Measurements from ENCODE around the gene UBXN10.

The UBXN10 gene

DNA sequence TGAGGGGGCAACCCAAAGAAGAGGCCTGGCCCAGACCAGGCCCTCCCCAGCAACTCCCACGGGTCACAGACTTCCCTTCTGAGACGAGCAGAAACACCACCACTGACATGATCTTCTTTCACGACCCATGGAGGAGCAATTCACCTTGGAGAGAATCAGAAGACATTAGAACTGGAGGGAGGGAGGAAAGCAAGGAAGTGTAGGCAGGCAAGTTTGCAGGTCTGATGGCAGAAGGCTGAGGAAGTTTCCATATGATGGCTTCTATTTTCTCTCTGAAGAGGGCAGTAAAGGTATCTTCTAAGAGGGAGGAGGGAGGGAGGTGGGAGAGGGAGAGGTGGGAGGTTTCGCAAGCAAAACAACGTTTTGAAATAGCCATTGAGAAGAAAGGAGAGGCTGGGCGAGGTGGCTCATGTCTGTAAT, 1.4 kb upstream of the UBXN10 start:
- DNase-seq = no peak

DNA sequence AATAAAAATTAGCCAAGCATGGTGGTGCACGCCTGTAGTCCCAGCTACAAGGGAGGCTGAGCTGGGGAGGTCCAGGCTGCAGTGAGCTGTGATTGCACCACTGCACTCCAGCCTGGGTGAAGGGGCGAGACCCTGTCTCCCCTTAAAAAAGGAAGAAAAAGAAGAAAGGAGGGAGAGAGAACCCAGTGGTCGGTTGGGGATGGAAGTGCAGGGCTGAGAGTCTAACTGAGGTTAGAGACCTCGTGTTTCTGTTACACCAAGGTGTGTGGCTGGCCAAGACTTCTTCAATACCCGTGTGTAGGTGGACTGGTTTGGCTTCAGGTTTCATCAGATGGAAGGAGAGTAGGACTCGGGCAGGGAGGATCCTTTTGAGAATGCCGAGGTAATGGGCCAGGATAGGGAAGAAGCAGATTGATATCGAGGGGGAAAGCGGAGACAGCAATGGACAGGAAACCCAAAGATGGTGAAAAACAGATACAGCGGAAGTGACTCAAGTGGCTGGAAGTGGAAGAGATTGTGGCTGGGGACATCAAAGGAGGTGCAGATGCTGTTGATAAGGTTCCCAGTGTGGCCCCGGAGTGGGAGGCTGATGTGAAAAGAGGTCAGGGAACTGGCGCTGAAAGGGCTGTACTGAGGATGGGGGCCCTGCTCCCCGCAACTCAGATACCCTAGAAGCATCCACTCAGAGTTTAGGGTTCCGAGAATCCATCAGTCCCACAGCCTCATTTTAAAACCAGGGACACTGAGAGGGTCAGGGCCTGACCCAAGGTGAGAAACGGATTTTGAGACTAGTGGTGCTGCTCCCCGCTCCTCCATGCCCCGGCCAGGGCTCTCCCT, 681 bp upstream of the UBXN10 start:
- no peak for DNase-seq

DNA sequence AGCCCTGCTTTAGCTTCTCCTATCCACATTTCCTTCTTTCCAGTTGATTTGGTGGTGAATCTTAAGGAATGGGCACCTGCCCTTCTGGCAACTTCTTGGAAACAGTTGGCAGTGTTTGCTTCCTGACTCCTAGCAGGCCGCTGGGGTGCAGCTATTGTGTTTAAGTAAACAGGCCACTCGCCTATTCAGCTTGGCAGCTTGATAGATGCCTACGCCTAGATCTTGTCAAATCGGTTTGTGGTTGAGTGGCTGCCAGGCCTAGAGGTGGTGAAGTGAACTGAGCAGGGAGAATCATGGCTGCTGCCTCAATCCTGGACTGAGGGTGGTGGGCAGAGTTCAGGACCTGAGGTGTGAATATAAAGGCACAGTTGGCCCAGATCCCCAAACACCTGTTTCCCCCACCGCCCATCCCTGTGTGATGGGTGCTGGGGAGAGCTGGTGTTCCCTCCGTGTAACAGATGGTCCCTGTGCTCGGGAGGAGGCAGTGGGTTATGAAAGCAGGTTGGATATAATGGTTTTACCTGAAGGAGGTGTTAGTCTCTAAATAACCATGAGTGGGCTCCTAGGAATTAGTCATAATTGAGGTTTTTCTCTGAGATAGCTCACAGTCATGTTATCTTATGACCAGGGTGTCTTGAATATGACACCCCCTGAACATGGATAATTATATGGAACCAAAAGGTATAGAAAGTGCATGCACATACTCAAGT, 1.4 kb downstream of the UBXN10 start:
- peak; percentile 92 for DNase-seq

DNA sequence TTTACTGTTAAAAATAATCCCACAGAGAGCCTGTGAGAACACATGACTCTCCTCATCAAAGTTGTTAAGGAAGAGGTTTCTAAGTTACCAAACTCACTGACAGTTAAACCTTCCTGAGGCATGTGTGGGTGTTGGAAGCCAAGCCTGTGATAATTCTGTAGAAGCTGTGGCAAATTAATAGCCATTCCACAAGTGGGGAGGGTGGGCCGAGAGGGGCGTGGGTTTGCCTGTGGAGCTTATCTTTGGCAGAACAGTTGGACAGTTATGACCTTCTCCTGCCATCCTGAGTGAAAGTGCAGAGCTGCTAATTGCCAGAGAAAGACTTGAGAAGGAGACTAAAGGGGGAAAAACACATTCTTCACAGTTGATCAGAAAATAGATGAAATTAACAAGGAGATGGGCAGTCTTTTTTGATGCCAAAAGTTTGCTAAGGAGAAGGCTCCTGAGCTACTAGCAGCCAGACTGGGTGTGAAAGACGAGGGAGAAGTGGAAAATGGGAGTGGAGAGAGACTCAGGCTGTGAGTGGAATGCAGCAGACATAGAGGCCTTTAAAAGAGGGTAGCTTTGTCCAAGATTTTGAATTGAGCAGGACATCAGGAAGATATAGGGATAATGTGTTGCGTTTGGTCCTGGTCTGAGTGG, 2.0 kb downstream of the UBXN10 start:
- no peak for DNase-seq

DNA sequence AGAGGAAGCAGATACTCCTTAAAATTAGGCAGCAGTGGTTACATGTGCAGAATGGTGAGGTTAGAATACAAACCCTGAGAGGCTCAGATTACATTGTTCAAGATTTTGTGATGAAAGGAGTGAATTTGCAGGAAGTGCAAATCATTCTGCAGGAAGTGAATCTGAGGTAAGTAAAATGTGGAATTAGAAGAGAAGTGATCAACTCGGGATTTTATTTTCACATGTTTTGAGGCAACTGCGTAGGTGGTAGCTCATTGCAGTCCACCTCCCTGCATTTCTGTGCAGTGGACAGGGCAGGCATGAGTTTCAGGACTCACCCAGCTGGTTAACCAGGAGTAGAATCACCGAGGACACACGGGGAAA, 2.5 kb downstream of the UBXN10 start:
- DNase-seq = no peak

DNA sequence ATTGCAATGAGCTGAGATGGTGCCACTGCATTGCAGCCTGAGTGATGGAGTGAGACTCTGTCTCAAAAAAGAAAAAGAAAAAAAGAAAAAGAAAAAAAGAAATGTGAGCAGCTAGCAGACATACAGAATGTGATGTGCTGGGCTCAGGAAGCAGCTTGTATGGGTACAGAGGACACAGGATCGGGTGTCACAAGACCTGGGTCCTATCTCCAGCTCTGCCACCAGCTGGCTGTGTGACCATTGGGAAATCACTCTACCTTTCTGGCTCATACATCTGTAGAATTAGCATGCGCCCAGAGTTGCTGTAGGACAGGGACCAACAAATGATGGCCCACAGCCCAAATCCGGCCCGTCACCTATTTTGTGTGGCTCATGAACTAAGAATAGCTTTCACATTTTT, 3.8 kb downstream of the UBXN10 start:
- DNase-seq = peak; percentile 33

DNA sequence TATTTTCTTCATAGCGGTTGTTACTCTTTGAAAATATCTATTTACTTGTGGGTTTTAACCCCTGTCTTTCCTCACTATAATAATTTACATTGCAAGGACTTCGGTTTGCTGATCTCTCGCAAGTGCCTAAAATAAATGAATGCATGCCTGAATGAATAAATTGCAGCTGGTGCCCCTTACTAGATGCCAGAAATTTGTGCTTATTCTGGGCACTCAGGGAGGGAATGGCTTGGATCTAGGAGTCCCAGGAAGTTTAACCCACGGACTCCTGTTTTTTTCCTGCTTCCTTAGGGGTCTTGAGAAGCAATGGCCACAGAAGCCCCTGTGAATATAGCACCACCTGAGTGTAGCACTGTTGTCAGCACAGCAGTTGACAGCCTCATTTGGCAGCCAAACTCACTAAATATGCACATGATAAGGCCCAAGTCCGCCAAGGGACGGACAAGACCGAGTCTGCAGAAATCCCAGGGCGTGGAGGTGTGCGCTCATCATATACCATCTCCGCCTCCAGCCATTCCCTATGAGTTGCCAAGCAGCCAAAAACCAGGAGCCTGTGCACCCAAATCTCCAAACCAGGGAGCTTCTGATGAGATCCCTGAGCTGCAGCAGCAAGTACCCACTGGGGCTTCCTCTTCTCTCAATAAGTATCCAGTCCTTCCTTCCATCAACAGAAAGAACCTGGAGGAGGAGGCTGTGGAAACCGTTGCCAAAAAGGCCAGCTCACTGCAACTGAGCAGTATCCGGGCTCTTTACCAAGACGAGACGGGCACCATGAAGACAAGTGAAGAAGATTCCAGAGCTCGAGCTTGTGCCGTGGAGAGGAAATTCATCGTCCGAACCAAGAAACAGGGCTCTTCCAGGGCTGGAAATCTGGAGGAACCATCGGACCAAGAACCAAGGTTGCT, 4.6 kb downstream of the UBXN10 start:
- peak; percentile 18 for DNase-seq

DNA sequence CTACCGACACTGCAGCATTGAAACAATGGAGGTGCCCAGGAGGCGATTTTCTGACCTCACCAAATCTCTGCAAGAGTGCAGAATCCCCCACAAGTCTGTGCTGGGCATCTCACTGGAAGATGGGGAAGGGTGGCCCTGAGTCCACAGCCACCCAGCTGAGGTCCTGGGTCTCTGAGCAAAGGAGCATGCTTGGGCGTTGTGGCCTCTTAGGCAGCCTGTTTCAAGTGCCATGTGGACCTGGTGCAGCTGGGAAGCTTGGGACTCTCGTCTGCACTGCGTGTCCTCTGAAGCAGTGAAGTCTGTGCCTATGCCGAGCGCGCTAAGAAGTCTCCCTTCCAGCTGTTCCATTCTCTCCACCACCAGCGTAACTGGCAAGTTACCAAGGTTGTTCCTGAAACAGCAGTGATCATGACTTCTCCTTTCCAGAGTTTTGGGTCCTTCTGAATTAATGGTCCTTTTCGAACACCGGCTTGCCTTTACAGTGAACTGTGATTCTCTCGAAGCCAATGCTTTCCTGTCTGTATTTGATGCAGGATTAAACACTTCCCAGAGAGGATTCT, 5.5 kb downstream of the UBXN10 start:
- DNase-seq = no peak

DNA sequence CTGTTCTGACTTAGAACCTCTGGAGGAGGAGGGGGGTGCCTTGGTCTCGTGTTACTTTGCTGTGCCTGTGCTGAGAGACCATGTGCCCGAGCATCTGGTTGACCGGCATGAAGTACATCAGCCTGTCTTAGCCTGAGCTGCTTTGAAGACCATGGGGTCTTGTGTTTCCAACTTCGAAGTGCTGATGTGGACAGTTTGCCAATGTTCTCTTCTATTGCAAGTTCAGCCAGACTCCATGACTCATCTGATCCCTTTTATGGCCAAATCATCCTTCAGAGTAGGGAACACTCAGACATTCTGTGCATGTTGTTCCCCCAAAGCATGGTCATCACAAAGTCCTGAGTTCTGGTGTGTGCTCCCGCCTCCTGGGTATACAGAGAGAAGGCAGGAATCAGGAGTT, 6.5 kb downstream of the UBXN10 start:
- no peak for DNase-seq

DNA sequence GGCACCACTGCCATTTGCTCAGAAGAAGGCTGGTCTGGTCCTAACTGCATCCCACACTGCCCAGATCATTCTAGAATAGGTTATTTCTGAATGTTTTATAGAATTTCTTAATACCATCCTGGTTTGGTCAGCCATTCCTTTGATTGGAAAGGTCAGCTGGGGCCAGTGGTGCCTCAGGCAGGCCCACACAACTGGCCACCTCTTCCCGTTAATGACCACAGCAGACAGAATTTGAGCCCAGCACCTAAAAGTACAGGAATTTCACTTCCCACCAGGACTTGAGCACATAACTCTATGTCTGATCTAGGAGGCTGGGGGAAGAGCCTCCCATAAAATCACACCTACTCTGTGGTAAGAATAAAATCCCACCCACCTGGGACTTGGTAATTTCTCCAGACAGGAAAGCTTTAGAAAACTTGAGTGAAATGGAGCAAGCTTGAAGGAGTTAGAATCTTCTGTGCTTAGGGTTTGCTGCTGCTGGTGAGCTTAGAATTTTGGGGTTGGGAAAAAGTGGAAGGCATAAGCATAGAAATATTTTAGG, 7.0 kb downstream of the UBXN10 start:
- DNase-seq = no peak

DNA sequence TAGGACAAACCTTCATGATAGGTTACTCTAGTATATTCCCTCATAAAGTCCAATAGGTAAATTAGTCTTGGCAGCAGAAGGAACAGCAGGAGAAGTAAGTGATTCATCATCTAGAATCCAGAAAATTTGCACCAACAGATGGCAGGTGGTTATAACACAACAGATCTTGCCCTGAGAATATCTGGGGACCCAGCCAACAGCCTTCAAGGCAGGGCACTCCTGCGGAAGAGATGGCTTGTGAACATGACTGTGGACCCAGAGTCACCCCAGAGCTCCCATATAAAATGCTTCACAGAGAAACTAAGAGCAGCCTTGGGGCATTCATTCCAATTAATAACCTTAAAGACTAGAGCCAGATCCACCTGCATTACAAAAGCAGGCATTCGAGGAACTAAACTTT, 8.3 kb downstream of the UBXN10 start:
- peak; percentile 94 for DNase-seq

DNA sequence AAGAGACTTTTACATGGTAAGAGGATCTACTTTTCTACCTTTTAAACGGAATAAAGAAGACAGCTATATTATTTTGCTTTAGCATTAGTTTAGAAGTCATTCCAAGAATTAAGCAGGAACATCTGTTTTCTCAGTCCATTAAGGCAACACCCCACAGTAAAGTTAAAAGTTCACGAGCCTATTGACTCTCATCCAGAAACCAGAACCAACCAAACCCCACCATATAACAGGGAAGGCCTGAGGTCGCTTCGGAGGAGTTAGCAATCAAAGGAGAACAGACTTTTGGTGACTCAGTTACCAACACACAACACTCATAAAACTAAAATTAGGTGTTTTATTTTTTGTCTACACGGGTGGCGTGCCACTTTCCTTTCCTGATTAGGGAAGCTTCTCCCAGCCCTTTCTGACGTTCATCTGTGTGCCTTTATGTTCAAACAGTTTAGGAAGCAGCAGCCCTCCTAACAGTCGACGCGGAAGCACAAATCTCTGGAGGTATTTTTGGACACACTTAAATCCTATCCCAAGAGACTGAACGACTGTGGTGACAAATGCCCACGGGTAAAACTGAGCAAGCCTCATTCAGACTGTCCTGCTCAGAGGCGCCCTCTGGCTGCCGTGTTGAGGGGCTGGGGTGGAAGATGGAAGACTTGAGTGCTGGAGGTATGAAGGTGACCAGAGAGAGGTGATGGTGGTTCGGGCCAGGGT, 9.0 kb downstream of the UBXN10 start:
- peak; percentile 64 for DNase-seq

DNA sequence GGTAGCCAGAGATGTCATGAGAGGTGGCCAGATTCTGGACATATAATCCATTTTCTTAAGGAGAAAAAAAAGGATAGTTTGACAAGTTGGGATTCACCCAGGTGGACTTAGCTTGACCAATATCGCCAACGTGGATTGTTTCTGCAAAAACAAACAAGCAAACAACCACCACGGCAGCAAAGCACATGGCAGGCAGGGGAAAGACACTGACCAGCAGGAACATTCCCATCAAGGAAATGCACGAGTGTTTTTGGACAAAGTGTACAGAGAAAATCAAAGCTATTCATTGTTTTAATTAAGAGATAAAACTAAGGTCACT, 9.5 kb downstream of the UBXN10 start:
- no peak for DNase-seq

DNA sequence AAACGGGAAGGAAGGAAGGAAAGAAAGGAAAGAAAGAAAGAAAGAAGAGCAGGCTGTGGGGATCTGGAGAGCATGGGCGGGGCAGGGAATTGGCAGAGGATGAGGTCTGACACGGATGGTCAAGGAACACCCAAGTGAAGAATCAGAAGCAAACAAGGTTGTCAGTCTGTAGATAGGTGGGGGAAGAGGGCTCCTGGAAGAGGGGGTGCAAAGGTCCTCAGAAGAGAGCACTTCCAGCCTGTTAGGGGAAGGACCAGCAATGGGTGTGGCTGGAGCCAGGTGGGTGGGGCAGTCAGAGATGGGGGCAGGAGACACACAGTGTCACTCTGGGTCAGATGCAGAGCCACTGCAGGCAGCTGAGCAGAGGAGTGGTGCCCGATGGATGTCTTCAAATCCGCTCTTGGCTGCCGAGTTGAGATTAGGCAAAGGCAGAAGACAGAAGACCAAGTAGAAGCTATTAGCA, 11.5 kb downstream of the UBXN10 start:
- no peak for DNase-seq

DNA sequence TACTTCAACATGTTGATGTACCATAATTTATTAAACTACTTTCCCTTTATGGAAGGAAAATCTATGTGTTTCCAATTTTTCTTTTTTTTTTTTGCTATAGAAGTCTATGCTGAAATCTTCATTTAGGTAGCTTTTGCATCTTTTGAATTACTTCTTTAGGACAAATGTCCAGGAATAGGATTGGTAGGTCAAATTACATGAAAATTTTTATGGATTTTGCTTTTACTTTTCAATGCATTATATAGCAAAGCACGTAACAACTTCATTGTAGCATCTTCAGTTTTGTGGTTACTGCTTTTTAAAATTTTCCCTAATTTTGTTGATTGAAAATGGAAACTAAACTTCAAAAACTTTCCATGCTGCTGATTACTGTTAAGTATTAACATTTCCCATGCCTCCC, 12.4 kb downstream of the UBXN10 start:
- DNase-seq = no peak

DNA sequence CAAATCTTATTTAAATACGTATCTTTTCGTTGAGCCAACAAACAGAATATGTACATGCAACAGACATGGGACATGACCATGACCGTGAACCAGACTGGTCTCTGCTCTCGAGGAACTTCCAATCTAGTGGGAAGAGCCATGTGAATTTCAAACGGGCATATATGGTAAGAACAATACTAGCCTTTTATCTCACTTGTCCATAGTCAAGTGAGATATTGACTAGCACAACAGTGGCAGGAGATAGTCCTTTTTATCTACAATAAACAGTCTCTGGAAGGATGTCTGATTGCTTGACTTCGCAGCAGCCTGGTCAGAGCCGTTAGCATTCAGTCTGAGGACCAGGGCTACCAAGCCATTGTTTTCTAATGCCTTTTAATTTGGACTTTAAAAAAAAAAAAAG, 13.0 kb downstream of the UBXN10 start:
- DNase-seq = no peak

DNA sequence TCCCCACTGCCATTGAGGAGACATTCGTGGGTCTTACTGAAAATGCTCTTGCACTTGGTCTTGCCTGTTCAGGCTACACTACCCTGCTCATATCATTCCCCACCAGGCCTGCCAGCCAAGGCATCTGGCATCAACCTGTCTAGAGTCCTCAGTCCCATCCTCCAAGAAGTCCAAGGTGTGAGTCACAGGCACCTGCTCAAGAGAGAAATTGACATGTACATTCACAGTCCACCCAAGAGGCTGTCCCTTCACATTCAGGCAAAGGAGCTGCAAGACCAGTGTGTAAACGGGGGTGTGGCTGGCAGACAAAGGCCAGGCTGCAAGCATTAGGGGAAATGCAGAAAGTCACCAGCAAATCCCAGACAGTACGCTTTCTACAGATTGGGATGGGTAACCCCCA, 13.5 kb downstream of the UBXN10 start:
- DNase-seq = no peak

DNA sequence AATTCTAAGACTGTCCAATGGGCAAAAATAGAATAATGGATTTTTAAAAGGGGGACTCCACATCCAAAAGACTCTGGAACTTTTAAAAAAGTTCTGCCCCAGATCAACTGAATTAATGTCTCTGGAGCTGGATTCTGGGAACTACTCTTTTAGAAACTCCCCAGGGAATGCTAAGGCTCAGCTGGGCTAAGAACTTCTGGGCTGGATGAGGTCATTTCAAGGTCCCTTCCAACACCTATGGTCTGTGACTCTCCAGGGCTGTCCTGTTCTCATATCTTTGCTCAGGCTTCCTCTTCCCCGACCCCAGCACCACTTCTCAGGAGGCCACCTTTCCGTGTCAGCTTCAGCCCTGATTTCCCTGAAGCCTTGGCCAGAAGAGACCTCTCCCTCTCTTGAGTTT, 13.9 kb downstream of the UBXN10 start:
- no peak for DNase-seq

DNA sequence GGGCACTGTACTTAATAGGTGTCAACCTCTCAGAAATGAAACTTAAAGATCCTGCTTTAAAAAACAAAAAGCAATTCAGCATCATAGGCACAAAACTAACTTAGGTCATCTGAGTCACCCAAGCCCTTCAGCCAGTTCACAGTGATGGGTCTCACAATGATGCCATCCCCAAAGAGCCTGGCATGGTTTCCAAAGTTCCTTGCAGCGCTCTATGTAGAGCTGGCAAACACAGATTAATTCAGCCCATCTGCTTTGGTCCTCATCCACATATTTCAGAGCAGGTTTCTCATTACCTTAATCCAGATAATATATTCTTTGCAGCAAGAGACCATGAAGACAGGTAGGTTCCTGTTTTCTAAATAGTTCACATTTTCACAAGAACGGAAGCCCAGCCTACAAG, 15.1 kb downstream of the UBXN10 start:
- DNase-seq = no peak

DNA sequence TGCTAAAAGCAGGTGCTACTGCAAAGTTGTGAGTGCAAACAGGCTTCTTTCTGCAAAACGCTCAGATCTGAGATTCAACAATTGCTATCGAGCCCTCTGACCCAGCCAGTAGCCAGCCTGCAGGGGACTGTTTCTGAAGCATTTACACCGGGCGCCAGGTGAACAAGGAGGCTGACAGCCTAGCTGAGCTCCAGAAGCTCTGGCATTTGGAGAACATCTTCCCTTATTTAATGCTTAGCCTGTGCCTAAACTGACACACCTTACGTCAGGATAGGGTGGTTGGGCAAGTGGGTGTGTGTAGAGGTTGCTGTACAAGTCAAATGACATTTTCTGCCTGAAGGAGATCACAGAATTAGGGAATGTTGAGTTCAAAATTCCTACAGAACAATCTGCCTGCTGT, 16.3 kb downstream of the UBXN10 start:
- no peak for DNase-seq

DNA sequence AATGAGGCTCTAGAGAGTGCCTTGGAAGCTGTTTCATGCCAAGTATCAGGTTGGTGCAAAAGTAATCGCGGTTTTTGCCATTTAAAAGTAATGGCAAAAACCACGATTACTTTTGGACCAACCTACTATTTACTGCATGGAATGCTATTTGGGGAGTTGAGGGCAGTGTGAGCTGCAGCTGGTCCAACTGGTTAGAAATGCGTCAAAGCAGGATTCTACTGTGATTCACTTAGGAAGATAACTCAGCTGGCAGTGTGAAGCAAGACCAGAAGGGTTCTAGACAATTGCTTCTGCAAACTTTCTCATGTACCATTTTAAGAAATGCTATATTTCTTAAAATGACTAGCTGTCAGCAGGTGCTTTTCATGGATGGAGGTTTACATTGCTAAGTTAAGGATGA, 21.6 kb downstream of the UBXN10 start:
- DNase-seq = no peak

DNA sequence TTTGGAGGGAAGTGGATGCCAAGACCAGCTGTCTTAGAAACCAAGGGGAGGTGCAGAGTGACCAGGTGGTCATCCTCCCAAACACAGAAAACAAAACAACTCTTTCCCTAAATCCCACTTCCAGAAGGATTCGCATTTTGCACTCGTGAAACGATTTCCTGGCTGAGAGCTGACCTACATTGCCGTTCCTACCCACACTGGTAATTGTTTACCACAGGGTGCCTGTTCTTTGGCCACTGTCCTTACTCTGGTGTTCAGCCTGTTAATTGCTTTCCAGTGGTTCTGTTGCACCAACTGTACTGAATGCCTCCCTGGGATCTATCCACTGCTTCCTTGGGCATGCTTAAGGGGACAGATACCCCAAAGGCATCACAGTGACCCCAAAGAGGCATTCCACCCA, 23.6 kb downstream of the UBXN10 start:
- DNase-seq = no peak

All from NCI-H2171 treated with DMSO at 0.1 percent for 48 hours (cell line).